ENCODE measurements around the gene APOE.

DNA sequence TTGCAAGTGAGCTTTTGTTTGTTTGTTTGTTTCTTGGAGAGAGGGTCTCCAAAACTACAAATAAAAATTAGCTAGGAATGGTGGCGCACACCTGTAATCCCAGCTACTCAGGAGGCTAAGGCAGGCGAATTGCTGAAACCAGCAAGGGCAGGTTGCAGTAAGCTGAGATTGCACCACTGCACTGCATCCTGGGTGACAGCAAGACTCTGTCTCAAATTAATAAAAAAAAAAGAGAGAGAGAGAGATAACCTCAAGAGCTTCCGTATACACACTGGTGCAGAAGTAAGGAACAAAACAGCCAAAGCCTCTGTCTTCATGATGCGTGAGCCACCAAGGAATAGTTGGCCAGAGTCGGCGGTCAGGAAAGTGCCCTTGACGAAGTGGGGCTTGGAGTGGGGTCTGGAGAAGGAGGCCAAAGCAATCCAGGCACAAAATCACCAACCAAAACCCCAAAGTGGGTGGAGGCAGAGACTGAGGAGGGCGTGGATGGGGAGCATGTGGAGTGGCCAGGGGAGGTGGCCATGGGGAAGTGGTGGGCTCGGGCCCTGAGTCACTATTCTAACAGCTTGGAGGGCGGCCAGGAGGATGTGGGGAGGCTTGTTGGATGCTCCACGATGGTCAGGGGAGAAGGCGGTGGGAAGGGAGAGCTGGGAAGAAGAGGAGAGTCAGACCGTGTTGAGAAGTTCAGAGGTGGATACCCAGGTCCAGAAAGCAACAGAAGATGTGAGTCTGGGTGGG is 35.7 kb upstream of the APOE start:
- TF ChIP-seq, protein P1, sequence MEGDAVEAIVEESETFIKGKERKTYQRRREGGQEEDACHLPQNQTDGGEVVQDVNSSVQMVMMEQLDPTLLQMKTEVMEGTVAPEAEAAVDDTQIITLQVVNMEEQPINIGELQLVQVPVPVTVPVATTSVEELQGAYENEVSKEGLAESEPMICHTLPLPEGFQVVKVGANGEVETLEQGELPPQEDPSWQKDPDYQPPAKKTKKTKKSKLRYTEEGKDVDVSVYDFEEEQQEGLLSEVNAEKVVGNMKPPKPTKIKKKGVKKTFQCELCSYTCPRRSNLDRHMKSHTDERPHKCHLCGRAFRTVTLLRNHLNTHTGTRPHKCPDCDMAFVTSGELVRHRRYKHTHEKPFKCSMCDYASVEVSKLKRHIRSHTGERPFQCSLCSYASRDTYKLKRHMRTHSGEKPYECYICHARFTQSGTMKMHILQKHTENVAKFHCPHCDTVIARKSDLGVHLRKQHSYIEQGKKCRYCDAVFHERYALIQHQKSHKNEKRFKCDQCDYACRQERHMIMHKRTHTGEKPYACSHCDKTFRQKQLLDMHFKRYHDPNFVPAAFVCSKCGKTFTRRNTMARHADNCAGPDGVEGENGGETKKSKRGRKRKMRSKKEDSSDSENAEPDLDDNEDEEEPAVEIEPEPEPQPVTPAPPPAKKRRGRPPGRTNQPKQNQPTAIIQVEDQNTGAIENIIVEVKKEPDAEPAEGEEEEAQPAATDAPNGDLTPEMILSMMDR (IDR thresholded peaks at IDR 0.05), result no peak
- no peak for TF ChIP-seq POLR2A (IDR thresholded peaks at IDR 0.05)

Measured in thyroid gland (tissue), 4 donors.